ENCODE data around the gene TULP3. TPM values are rescaled to one million over a fixed set of nuclear protein-coding genes. Genes with fewer than 3 reads are reported as not detected.

TULP3 gene
- total and polyA plus RNA-seq, 7 experiments from 2014 or later, result 4.5 to 9.6 (median 6.7) TPM

DNA sequence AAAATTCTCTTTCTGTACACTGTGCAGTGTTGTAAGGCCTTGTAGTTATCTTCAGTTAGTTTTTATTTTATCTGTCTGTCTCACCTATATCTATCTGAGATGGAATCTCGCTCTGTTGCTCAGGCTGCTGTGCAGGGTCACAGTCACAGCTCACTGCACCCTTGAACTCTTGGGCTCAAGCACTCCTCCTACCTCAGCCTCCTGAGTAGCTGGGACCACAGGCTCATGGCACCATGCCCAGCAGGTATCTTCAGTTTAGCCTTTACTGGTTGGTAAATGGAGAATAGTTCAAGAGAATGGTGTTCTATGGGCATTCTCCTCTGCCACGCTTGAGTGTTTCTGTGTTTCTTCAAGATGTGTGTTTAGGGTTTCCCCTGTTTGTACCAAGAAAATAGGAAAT, 13.6 kb downstream of the TULP3 start:
- intact Hi-C loops (cut with micrococcal nuclease), result no loop called here
- no peak for ATAC-seq
- Mint-ChIP-seq H3K4me3 (no peak overlapping the region), H3K36me3 (peaks cover 0 to 1% (median 0%) of the 10 kb centered on the region in 5 donors), H3K27me3 (no peaks in the 10 kb centered on the region), H3K9me3 (no peaks in the 10 kb centered on the region), H3K27ac (peak overlapping the region in 1 of 9 donors; percentile 57), H3K4me1 (no peaks in the 10 kb centered on the region)
- ChIA-PET POLR2A (no interaction called here), CTCF (no interaction called here)
- H3K27me3 ChIP-seq (ENCODE audit: control insufficient read depth in 2 of 2, insufficient read depth in 2 of 2, low read length in 2 of 2), result no peaks in the 10 kb centered on the region
- no peaks in the 10 kb centered on the region for H3K36me3 ChIP-seq (ENCODE audit: control insufficient read depth in 2 of 3, insufficient read depth in 3 of 3, low read length in 3 of 3)
- no peak overlapping the region for H3K27ac ChIP-seq (ENCODE audit: low read depth, low read length)
- H3K4me3 ChIP-seq (ENCODE audit: low read length), result no peak overlapping the region
- no peak for DNase-seq
- no peaks in the 10 kb centered on the region for H3K9me3 ChIP-seq (ENCODE audit: control insufficient read depth in 2 of 3, low read length in 3 of 3)
- H3K4me1 ChIP-seq (ENCODE audit: control insufficient read depth in 2 of 2, insufficient read depth in 2 of 2, low read length in 2 of 2), result no peaks in the 10 kb centered on the region

DNA sequence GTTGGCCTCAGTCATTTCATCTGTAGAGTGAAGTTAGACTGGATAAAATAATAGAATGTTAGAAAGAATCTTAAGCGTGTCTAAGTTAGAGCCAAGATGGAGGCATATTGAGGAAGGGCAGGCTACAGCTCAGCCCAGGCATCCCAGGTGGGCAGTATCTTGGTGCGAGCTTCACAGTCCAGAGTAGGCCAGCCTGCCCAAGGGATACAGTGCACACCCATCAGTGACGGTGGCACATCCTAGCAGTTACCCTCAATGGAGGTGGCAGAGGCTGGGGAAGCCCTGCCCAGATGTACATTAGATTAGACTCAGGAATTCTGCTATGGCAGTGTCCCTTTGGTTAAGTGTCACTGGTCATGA, 21.5 kb downstream of the TULP3 start:
- peaks cover 0 to 1% (median 0%) of the 10 kb centered on the region in 11 donors for H3K9me3 Mint-ChIP-seq
- H3K27ac Mint-ChIP-seq, result no peak overlapping the region
- peaks cover 0 to 2% (median 0%) of the 10 kb centered on the region in 7 donors for H3K4me1 Mint-ChIP-seq
- Histone ChIP-seq H3K4me3 (ENCODE audit: low read length) (no peak overlapping the region), H3K27ac (ENCODE audit: low read depth, low read length) (no peak overlapping the region), H3K9me3 (ENCODE audit: control insufficient read depth in 2 of 3, low read length in 3 of 3) (no peaks in the 10 kb centered on the region), H3K27me3 (ENCODE audit: control insufficient read depth in 2 of 2, insufficient read depth in 2 of 2, low read length in 2 of 2) (no peaks in the 10 kb centered on the region), H3K4me1 (ENCODE audit: control insufficient read depth in 2 of 2, insufficient read depth in 2 of 2, low read length in 2 of 2) (no peaks in the 10 kb centered on the region), H3K36me3 (ENCODE audit: control insufficient read depth in 2 of 3, insufficient read depth in 3 of 3, low read length in 3 of 3) (no peaks in the 10 kb centered on the region)
- no peak overlapping the region for H3K4me3 Mint-ChIP-seq
- ChIA-PET CTCF (interaction anchor here (0.6 kb wide), 2 partner anchors 14 to 242 kb away, joined by 3 read pairs; no protein-coding TSS in a partner anchor), POLR2A (interaction anchor here (0.8 kb wide), 1 partner anchor 35 kb away, joined by 3 read pairs; the partner anchor contains the start of genes FOXM1 and RHNO1)
- intact Hi-C loops (cut with micrococcal nuclease), result no loop called here
- no peaks in the 10 kb centered on the region for H3K27me3 Mint-ChIP-seq
- H3K36me3 Mint-ChIP-seq, result peaks cover 0 to 47% (median 18%) of the 10 kb centered on the region in 5 donors
- no peak for DNase-seq
- no peak for ATAC-seq

GRCh38 chr12:2919249-2919648, 28.6 kb downstream of the TULP3 start:
- Histone ChIP-seq H3K4me3 (ENCODE audit: low read length) (no peak overlapping the region), H3K27me3 (ENCODE audit: control insufficient read depth in 2 of 2, insufficient read depth in 2 of 2, low read length in 2 of 2) (no peaks in the 10 kb centered on the region), H3K4me1 (ENCODE audit: control insufficient read depth in 2 of 2, insufficient read depth in 2 of 2, low read length in 2 of 2) (no peaks in the 10 kb centered on the region), H3K36me3 (ENCODE audit: control insufficient read depth in 2 of 3, insufficient read depth in 3 of 3, low read length in 3 of 3) (peaks cover 0 to 3% (median 0%) of the 10 kb centered on the region in 3 experiments), H3K27ac (ENCODE audit: low read depth, low read length) (no peak overlapping the region), H3K9me3 (ENCODE audit: control insufficient read depth in 2 of 3, low read length in 3 of 3) (no peaks in the 10 kb centered on the region)
- CTCF ChIA-PET, result no interaction called here
- Mint-ChIP-seq H3K27ac (no peak overlapping the region), H3K36me3 (peaks cover 0 to 46% (median 23%) of the 10 kb centered on the region in 5 donors), H3K4me1 (no peaks in the 10 kb centered on the region), H3K9me3 (no peaks in the 10 kb centered on the region), H3K27me3 (no peaks in the 10 kb centered on the region), H3K4me3 (no peak overlapping the region)
- intact Hi-C loops (cut with micrococcal nuclease), result no loop called here
- DNase-seq (no peak), ATAC-seq (no peak)
- POLR2A ChIA-PET, result no interaction called here

GRCh38 chr12:2922329-2922728, 31.6 kb downstream of the TULP3 start:
- no peaks in the 10 kb centered on the region for H3K27me3 ChIP-seq (ENCODE audit: control insufficient read depth in 2 of 2, insufficient read depth in 2 of 2, low read length in 2 of 2)
- CTCF ChIA-PET, result interaction anchor here (0.7 kb wide), 1 partner anchor 201 kb away, joined by 3 read pairs; no protein-coding TSS in a partner anchor
- Mint-ChIP-seq H3K4me1 (no peaks in the 10 kb centered on the region), H3K27me3 (no peaks in the 10 kb centered on the region), H3K4me3 (no peak overlapping the region), H3K9me3 (no peaks in the 10 kb centered on the region), H3K36me3 (peaks cover 6 to 37% (median 23%) of the 10 kb centered on the region in 5 donors), H3K27ac (no peak overlapping the region)
- H3K27ac ChIP-seq (ENCODE audit: low read depth, low read length), result no peak overlapping the region
- no peaks in the 10 kb centered on the region for H3K4me1 ChIP-seq (ENCODE audit: control insufficient read depth in 2 of 2, insufficient read depth in 2 of 2, low read length in 2 of 2)
- intact Hi-C loops (cut with micrococcal nuclease), result no loop called here
- POLR2A ChIA-PET, result no interaction called here
- H3K36me3 ChIP-seq (ENCODE audit: control insufficient read depth in 2 of 3, insufficient read depth in 3 of 3, low read length in 3 of 3), result peaks cover 0 to 10% (median 0%) of the 10 kb centered on the region in 3 experiments
- DNase-seq (no peak), ATAC-seq (no peak)
- H3K9me3 ChIP-seq (ENCODE audit: control insufficient read depth in 2 of 3, low read length in 3 of 3), result no peaks in the 10 kb centered on the region
- H3K4me3 ChIP-seq (ENCODE audit: low read length), result no peak overlapping the region

GRCh38 chr12:2923057-2923456, 32.4 kb downstream of the TULP3 start:
- Mint-ChIP-seq H3K36me3 (peaks cover 6 to 43% (median 23%) of the 10 kb centered on the region in 5 donors), H3K27me3 (no peaks in the 10 kb centered on the region), H3K4me1 (no peaks in the 10 kb centered on the region), H3K9me3 (no peaks in the 10 kb centered on the region), H3K4me3 (no peak overlapping the region), H3K27ac (no peak overlapping the region)
- H3K4me3 ChIP-seq (ENCODE audit: low read length), result no peak overlapping the region
- no peak for DNase-seq
- ATAC-seq, result no peak
- no peaks in the 10 kb centered on the region for H3K9me3 ChIP-seq (ENCODE audit: control insufficient read depth in 2 of 3, low read length in 3 of 3)
- H3K27me3 ChIP-seq (ENCODE audit: control insufficient read depth in 2 of 2, insufficient read depth in 2 of 2, low read length in 2 of 2), result no peaks in the 10 kb centered on the region
- H3K27ac ChIP-seq (ENCODE audit: low read depth, low read length), result no peak overlapping the region
- ChIA-PET POLR2A (no interaction called here), CTCF (no interaction called here)
- no peaks in the 10 kb centered on the region for H3K4me1 ChIP-seq (ENCODE audit: control insufficient read depth in 2 of 2, insufficient read depth in 2 of 2, low read length in 2 of 2)
- H3K36me3 ChIP-seq (ENCODE audit: control insufficient read depth in 2 of 3, insufficient read depth in 3 of 3, low read length in 3 of 3), result peaks cover 0 to 10% (median 0%) of the 10 kb centered on the region in 3 experiments
- intact Hi-C loops (cut with micrococcal nuclease), result no loop called here

DNA sequence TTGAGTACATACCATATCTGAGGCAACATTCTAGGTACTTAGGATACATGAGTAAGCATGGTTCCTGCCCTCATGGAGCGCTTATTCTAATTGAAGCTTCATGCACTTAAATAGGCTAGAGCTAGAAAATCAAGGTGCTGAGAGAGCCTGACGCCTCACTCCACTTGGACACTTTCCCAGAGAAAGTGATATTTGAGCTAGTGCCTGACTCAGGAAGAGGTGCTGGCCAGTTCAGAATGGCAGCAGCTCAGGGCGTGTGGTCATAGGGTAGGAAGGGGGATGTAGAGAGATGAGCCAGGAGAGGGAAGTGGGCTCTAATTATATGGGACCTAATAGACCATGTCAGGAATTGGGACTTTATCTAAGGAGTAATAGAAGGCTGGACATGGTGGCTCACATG, 33.3 kb downstream of the TULP3 start:
- no peaks in the 10 kb centered on the region for H3K27me3 Mint-ChIP-seq
- no peaks in the 10 kb centered on the region for H3K4me1 Mint-ChIP-seq
- no peak for ATAC-seq
- Histone ChIP-seq H3K27ac (ENCODE audit: low read depth, low read length) (no peak overlapping the region), H3K27me3 (ENCODE audit: control insufficient read depth in 2 of 2, insufficient read depth in 2 of 2, low read length in 2 of 2) (no peaks in the 10 kb centered on the region), H3K4me3 (ENCODE audit: low read length) (no peak overlapping the region), H3K36me3 (ENCODE audit: control insufficient read depth in 2 of 3, insufficient read depth in 3 of 3, low read length in 3 of 3) (peaks cover 0 to 10% (median 0%) of the 10 kb centered on the region in 3 experiments), H3K4me1 (ENCODE audit: control insufficient read depth in 2 of 2, insufficient read depth in 2 of 2, low read length in 2 of 2) (no peaks in the 10 kb centered on the region), H3K9me3 (ENCODE audit: control insufficient read depth in 2 of 3, low read length in 3 of 3) (no peaks in the 10 kb centered on the region)
- ChIA-PET POLR2A (interaction anchor here (0.6 kb wide), 1 partner anchor 1161 kb away, joined by 3 read pairs; no protein-coding TSS in a partner anchor), CTCF (no interaction called here)
- peaks cover 6 to 43% (median 23%) of the 10 kb centered on the region in 5 donors for H3K36me3 Mint-ChIP-seq
- H3K27ac Mint-ChIP-seq, result no peak overlapping the region
- no peak overlapping the region for H3K4me3 Mint-ChIP-seq
- intact Hi-C loops (cut with micrococcal nuclease), result no loop called here
- no peak for DNase-seq
- H3K9me3 Mint-ChIP-seq, result no peaks in the 10 kb centered on the region

DNA sequence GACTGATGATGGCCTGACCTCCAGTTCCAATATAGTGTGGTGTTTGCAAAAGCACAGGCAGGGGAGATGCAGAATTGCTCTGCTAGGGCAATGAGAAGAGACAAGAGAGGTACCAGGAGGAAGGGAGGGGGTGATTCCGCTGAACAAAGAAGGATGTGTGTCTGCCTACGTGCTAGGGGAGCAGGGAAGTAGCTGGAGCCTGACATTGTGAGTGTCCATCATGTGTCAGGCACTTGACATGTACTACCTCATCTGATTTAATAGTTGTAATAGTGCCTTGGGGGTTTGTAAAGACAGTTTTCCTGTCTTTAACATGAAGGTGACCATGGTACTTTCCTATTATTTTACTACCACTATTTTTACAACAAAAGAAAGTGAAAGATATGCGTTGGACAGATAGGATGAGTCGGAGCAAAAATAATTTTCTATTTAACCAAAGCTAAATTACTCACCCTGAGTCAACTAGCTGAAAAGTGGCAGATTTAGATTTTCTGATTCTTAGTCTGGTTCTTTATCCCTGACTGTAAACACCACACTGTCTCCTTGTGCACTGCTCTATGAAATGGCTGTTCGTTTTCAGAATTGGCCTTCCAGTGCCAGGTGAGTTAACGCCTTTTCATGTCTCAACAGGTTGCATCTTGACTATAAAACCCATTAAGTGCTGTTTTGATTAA, 34.8 kb downstream of the TULP3 start:
- no peak for DNase-seq
- POLR2A ChIA-PET, result interaction anchor here (0.6 kb wide), 1 partner anchor 25 kb away, joined by 4 read pairs; no protein-coding TSS in a partner anchor
- no peak overlapping the region for H3K4me3 Mint-ChIP-seq
- H3K4me1 Mint-ChIP-seq, result no peaks in the 10 kb centered on the region
- Histone ChIP-seq H3K9me3 (ENCODE audit: control insufficient read depth in 2 of 3, low read length in 3 of 3) (no peaks in the 10 kb centered on the region), H3K4me3 (ENCODE audit: low read length) (no peak overlapping the region), H3K27ac (ENCODE audit: low read depth, low read length) (no peak overlapping the region), H3K36me3 (ENCODE audit: control insufficient read depth in 2 of 3, insufficient read depth in 3 of 3, low read length in 3 of 3) (peaks cover 0 to 10% (median 0%) of the 10 kb centered on the region in 3 experiments), H3K27me3 (ENCODE audit: control insufficient read depth in 2 of 2, insufficient read depth in 2 of 2, low read length in 2 of 2) (no peaks in the 10 kb centered on the region), H3K4me1 (ENCODE audit: control insufficient read depth in 2 of 2, insufficient read depth in 2 of 2, low read length in 2 of 2) (no peaks in the 10 kb centered on the region)
- CTCF ChIA-PET, result interaction anchor here (0.7 kb wide), 1 partner anchor 1265 kb away, joined by 4 read pairs; no protein-coding TSS in a partner anchor
- no peaks in the 10 kb centered on the region for H3K27me3 Mint-ChIP-seq
- intact Hi-C loops (cut with micrococcal nuclease), result no loop called here
- peaks cover 6 to 49% (median 24%) of the 10 kb centered on the region in 5 donors for H3K36me3 Mint-ChIP-seq
- H3K9me3 Mint-ChIP-seq, result no peaks in the 10 kb centered on the region
- H3K27ac Mint-ChIP-seq, result peak overlapping the region in 1 of 9 donors; percentile 15
- ATAC-seq, result no peak
